Fibroblast of skin of left biceps (primary cell): ENCODE data around the gene CYP19A1.
"Not testable (repeated sequence)": the region's sequence is repeated elsewhere in the genome, so short reads cannot be mapped to it uniquely, and the experiment has no call there.

Source experiments
- DNase-seq, 2 experiments: peaks; one replicate each; pipeline ENCODE4 v3.0.0-alpha.2; 2013; ENCODE audit warnings: low read depth in 2 of 2

The CYP19A1 gene

DNA sequence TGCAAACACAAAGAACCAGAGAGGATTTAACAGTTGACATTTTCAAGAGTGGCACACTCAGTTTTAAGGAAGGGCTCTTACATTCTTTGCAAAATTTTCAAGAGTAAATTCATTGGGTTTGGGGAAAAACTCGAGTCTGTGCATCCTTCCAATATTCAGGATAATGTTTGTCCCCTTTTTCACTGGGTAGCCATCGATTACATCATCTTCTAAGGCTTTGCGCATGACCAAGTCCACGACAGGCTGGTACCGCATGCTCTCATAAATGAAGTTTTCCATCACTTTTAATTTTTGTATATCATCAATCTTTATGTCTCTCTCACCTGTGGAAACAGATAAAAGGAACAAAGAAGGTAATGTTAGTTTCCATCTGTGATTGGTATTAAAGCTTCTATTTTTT is 126.2 kb downstream of the CYP19A1 start:
- no peak for DNase-seq

DNA sequence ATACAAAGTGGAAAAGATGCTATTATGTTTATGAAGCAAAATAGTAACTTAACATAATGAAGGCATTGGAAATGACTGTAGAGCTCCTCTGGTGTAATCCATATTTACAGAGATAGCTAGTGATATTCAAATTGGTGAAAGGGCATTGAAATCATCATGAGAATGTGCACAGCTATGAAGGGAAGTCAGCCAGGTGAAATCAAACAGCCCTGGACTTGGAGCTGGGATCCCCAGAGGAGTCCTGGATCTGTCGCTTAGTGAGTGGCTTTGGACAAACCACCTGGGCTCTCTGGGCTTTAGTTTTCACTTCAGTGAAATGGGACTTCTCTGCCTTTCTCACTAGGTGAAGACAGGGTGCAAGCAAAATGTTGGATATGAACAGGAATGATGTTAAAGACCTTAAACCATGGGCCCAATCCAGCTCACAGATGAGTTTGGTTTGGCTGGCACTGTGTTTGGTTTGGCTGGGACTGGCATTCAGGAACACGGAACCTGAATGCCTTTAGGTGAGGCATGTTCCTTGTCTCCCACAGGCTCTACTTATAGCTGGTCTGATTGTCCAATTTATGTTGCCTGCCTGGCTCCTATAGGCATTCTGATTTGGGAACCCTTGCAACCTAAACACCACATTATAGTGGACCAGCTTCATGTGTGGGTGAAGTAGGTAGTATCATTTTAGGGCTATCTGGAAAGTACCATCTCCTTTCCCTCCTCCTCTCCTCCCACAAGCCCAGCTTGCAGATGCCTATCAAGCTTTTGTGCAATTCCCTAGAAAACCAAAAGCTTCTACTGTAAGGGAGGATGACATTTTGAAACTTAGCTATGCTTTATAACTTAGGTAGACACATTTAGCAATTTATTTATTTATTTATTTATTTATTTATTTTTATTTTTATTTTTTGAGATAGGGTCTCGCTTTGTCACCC is 133.1 kb downstream of the CYP19A1 start:
- no peak for DNase-seq

DNA sequence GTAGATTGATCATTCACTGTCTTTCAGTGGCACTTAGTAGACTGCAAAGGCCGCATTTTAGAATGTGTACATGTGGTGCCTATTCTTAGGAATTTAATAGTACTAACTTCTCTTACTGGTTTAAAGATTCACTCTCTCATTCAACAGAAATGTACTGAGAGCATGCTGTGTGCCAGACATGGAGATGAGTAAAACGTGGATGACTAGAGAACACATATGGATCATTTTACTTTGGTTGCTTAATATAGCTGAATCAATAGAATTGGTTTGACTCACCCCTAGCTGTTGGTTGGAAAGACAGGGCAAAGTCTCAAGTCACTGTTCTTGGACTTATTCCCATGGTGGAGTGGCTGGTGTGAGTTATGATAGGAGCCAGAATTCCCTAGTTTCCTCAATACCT is 134.6 kb downstream of the CYP19A1 start:
- peak; percentile 87 to 88 for DNase-seq

DNA sequence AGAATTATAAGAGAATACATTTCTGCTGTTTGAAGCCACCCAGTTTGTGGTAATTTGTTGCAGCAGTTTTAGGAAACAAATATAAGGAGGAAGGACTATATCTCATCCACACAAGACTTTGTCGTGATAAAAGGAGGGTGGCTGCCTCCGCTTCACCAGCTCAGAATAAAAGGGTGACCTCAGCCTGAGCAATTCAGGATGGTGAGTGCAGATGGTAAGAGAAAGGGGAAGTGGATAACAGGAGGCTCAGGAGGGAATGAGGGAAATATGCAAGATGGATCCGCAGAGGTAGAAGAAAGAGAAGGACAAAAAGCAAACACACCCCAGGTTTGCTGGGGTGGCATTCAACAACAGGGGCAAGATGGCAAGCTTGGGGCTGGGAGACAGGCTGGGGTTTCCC is 135.6 kb downstream of the CYP19A1 start:
- no peak for DNase-seq

DNA sequence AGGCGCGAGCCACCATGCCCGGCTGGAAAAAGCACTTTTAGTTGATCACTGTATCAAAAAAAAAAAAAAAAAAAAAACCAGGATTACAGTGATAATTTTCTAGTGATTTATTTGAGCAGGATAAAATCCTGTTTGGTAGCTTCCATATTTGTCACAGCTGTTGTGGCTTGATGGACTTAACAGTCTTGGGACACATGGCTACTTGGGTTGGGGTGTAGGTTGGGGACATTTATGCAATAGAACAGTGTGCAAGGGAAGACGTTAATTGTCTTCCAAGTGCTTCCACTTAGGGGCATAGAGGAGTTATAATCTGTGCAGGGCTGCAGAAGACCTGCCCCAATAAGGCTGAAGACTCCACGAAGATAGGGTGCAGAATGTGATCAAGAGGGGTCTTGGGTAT is 136.8 kb downstream of the CYP19A1 start:
- no peak for DNase-seq

DNA sequence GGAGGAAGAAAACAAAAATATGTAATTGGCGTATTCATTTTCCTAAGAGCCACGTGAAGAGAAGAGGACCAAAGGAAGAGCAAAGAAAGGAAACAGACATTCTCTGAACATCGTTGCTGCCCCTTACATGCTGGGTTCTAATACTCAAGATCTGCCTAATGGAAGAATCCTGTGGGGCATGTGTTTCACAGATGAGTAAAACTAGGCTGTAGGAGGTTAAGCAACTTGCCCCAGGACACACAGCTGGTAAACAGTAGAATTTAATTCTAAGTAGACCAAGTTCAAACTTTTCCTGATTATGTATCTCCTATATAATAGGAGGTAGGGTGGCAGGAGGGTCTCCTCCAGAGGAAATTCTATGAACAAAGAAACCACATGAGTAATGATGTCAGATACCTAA is 137.6 kb downstream of the CYP19A1 start:
- DNase-seq, result no peak

DNA sequence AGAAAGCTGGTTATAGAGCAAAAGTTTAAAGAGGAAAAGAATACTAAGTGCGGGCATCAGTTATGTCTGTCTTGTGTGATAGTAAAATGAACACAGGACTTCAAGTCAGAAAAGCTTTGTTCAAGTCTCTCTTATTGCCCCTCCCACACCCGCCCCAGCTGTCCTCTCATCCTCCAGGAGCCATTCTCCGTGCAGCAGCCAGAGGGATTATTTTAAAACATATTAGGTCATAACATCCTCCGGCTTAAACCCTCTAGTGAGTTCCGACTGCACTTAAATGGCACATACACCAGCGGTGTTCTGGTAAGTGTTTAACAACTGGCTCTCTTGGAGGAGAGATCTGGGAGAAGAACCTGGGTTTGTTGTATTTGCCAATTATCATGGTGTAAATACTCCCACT is 138.9 kb downstream of the CYP19A1 start:
- no peak for DNase-seq

DNA sequence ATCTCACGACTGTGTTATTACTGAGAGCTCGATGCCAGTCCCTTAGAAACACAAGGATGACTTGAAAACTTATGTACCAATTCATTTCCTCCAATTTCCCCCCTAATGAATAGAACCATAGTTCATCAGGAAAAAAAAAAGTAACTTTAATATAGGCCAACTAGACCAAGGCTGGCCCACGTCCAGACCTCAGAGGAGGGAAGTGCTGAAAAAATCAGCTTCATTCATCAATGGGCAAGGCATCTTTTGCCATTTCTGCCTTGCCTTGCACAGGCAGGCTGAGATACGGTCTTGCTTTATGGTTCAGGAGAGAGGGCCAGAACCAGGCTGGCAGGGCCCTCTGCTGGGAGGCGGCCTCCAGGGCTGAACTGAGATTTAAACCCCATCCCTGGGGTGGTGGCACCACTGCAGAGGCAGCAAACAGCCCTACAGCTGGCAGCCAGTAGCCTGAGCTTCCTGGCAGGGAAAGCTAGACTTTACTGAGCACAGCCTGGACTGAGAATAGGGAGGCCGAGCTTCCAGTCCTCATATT is 139.6 kb downstream of the CYP19A1 start:
- no peak for DNase-seq

DNA sequence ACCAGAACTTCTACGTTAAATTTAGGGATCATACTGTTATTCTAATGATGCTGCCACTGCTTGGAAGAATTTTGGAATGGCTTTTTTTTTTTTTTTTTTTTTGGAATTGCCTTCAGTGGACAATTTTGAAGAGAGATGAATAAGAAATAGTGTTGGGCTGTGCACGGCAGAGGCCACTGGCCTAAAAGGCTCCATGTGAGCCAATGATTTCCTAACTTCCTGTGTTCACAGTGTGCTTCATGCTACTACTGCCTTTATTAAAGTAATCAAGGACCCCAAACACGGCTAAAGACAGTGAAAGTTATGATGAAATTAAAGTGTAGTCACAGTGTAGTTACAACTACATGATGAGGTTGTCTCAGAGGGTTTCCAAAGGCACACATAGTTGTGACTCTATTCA is 142.9 kb downstream of the CYP19A1 start:
- DNase-seq, result no peak

DNA sequence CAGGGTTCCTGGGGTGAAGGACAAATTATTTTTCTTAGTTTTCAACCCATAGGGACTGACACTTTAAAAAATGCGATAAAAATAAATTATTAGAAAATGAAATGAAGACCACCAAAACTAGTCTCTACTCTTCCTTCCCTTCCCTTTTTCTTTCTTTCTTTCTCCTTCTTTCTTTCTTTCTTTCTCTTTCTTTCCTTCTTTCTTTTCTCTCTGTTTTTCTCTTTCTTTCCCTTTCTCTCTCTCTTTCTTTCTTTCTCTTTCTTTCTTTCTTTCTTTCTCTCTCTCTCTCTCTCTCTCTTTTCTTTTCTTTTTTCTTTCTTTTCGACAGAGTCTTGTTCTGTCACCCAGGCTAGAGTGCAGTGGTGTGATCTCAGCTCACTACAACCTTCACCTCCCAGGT is 144.4 kb downstream of the CYP19A1 start:
- DNase-seq, result no peak

DNA sequence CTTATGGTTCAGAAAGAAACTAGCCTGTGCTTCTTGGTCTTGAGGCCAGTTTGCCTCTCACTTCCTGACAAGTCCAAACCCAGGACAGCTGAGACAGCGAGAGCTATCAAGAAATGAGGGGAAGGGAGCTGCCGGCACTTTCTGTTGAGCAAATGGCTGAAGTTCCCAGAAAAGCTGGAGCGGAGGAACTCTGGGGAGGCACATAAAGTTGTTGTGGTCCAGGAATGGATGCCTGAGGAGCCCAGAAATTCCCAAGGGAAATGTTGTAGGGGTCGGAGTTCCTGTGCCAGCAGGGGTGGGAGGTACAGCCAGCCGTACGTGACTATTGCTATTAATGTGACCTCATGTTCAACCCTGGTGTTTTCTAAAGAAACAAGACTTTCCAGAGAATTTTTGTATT is 144.9 kb downstream of the CYP19A1 start:
- DNase-seq, result peak in 1 of 2 experiments; percentile 15

DNA sequence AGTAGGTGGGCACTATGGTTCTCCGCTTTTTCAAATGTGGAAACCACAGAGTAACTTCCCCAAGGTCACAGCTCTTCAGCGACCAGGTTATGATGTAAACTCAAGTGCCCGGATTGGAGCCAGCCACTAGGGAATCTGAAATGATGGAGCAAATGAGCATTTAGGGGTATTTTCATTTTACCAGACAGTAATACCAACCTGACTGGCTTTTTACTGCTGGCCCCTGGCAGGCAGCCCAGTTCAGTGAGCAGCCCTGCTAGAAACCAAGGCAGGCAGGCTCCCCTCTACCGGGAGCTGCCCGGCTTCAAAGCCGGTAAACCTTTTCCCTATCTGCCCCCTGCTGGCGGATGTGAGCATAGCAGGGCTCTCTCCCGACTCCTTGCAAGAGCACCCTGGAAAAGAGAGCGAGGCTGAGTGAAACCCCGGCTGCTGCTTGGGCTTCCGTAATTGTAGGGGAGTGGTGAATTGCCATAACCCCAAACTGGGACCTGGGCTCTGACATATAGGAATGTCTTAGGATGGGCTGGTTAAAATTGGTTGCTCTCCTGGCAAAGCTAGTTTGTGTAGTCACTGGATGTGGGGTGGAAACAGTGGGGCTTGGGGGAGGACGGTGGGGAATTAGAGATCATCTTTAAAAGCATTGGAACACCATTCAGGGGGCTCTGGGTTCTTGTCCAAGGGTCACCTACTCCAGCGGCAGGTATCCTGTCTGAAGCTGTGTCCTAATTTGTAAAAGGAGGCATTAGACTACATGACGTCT is 145.7 kb downstream of the CYP19A1 start:
- peak; percentile 54 to 57 for DNase-seq

DNA sequence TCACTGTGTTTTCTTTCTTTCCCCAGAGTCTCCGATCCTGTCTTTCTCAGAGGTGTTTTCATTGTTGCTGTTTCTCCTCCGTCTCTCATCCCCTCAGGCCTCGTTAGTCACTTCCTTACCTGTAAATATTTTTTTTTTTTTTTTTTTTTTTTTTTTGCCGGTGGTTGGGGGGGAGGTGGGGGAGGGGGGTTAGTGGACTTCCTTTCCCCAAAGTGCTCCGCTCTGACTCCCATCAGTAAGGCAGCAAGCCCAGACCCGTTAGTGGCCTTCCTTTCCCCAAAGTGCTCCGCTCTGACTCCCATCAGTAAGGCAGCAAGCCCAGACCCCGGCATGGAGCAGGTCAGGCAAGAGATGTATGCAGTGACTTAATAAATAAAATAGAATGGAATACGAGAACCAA is 146.6 kb downstream of the CYP19A1 start:
- no peak for DNase-seq

DNA sequence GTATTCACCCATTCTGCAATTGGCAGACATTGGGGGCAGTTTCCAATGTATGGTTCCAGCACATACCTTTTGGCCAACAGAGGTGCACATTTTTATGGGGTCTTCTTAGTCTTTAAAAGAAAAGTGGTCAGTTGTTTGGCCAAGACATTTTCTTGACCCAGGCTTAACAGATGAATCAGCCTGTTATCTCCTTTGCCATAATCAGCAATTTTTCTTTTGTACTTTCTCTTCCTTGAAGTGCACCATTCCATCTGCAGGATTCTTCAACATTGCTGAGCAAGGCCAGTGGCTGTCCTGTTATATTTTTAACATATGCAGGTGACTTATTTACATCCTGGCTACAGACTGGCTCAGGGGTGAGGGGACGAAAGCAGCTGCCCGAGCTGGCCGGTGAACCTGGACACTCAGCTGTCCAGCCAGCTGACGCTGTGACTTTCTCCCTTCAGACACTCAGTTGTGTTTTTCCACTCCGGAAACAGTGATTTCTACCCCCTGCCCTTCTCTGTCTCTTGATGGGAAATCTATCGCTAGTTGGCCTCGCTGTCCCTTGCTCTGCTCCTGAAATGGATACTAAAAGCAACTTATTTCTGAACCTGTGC is 147.2 kb downstream of the CYP19A1 start:
- DNase-seq, result no peak

DNA sequence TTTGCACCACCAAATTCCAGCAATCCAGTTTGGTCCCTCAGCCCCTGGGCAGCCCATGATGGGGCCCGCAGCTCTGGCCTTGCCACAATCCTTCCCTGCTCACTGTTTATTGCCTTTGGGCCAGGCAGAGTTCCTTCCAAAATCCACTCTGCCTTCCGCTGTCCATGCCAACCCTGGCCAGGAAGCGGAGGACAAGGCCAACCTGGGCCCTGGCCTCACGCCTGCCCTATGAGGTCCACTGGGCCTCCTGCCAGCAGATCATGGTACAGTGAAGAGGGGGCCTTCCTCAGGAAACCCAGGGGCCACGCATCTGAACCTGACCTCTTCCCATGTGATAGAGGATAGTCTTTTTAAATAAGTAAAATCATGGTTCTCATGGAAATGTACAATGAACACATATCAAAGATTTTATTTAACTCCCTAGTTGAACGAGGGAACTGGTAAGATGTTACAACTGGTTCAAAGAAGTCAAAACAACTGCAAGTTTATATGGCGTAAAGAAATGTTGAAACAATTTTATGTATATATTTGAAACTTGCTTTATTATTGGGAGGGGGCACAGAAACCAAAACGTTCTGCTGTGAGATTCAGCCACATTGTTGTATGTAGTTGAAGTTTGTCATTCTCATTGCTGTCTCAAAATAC is 147.8 kb downstream of the CYP19A1 start:
- no peak for DNase-seq

DNA sequence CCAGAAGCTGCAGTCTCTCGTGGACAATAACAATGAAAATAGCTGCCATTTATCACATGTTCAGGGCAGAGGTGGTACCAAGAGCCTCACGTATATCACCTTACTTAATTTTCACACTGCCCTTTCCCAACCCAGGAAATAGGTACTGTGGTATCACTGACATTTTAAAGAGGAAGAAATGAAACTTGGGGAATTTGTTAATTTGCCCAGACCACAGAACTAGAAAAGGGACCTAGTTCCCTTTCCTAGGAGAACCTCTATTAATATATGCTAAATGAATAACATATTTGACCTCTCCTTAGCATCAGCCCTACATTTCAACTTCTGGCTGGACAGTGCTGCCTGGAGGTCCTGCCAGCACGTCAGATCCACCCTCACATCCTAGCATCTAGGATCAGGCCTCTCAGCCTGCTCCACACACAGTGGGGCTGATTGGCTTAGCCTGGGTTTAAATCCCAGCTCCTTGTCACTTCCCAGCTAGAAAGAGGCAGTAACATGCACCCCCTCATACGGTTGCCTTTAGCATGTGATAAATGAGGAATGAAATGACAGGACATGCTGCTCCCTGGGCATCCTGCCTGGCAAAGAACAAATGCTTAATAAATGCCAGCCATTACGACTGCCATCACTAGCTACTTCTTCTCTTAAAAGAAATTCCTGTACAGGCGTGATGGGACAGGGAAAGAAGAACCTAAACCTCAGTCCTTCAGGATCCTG is 148.6 kb downstream of the CYP19A1 start:
- DNase-seq, result no peak

DNA sequence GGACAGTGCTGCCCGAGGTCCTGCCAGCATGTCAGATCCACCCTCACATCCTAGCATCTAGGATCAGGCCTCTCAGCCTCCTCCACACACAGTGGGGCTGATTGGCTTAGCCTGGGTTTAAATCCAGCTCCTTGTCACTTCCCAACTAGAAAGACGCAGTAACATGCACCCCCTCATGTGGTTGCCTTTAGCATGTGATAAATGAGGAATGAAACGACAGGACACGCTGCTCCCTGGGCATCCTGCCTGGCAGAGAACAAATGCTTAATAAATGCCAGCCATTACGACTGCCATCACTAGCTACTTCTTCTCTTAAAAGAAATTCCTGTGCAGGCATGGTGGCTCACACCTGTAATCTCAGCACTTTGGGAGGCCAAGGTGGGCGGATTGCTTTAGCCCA is 149.6 kb downstream of the CYP19A1 start:
- not testable (repeated sequence) for DNase-seq

DNA sequence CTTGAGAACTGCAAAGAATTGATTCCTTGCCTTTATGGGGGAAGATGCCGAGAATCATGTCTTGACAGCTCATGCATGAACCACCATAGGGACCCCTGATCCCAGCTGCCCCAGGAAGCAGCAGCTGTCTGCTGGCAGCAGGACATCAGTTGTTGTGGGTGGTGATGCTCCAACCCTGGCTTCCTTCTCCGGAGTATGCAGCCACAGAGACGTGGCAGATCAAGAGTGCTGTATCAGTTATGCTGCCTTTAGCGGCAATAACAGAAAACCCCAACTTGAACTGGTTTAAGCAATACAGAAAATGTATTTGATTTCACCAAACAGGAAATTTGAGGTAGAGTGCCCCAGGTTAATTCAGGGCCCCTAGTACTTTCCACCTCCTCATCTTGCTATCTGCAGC is 151.5 kb downstream of the CYP19A1 start:
- no peak for DNase-seq

DNA sequence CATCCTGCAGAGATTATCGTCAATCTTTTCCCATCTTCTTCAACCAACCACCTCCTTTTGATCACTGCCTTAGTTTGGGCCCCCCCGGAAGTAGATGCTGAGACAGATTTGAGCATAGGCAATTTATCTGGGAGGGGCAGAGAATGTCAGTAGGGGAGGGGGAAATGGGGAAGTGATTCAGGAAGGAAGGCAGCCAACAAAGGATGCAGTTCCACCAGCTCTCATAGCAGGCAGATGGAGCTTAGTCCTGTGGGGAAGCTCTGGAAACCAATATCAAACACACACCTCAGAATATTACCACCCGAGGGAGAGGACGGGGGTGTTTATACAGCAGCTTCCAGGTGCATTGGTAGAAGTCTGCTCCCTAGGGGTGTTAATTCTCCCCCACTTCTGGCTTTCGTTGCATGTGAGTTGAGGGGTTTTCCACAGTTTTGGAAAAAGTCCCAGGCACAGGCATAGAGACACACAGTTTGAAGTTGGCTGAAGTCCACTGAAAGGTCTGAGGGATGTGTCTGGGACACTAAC is 152.2 kb downstream of the CYP19A1 start:
- no peak for DNase-seq

DNA sequence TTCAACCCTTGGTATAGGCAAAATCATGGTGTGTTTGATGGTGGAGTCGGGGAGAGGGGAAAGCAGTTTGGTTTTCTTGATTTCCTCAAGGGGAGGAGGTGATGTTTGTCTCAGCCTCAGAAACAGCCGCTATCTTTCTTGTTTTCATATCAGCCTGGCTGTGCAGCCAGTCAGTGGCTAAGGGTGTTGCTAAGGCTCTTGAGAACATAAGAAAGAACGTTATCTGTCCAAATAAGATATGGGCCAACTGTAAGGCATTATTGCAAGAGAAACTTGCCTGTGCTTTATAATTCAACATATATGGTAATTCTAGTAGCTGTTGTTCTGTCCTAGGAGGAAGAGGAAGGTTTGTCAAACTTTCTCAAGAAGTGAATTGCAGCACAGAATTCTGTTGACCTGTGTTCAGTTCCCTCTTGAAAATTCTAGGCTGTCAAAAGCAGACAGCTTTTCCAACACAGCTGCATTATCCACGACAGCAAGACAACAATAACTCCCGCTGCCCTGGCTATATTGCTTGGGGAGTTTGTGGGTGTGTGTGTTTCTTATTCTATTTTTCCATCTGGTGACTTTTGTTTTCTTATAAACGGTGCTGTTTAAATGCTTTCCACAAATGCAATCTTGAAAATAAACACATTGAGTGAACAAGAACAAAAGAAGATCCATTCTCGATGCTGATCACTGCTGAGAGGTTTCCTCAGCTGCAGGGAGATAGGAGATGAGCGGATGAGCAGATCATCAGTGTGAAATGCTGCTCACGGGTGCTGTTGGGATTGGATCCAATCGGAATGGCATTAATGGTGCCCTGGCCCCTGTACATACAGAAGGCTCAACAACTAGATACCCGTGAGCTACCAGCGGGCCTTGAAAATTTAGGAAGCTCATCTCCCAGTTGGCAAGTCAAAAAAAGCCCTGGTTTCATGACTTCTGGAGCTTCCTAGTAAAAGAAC is 152.9 kb downstream of the CYP19A1 start:
- no peak for DNase-seq
